B cell (primary cell): ENCODE results near the gene NCSTN. TPM values are rescaled to one million over a fixed set of nuclear protein-coding genes. Genes with fewer than 3 reads are reported as not detected.

Source experiments
- ATAC-seq: fragments of 200-7000 bp; cut with Tn5 transposase; one replicate; pipeline ENCODE4 v1.10.0; 2021; ENCODE audit warnings: low read depth, mild to moderate bottlenecking, moderate number of reproducible peaks, moderate library complexity
- CTCF ChIA-PET: fragments of 350-600 bp; sonication (Branson Sonifier 250); formaldehyde crosslinking; loops from one replicate; lab custom pipeline; 2021; ENCODE audit warnings: antibody characterized with exemption, inconsistent platforms; lab: Charles Lee
- POLR2A ChIA-PET: fragments of 350-600 bp; sonication (Branson Sonifier 250); formaldehyde crosslinking; loops from one replicate; lab custom pipeline; 2021; ENCODE audit warnings: antibody characterized with exemption; lab: Charles Lee
- DNase-seq: peaks from one replicate; pipeline ENCODE4 v3.0.0; 2013
- H2AFZ ChIP-seq: 2 replicates; pipeline ENCODE4 v1.6.1; 2012; ENCODE audit warnings: mild to moderate bottlenecking, low read depth, low read length; ENCODE audit not compliant: insufficient read depth, poor library complexity, severe bottlenecking
- H3K27ac ChIP-seq, 2 donors: 1 replicate in 1 of 2; 2 replicates in 1 of 2; pipeline ENCODE4 v1.5.1; 2012 to 2013; ENCODE audit warnings: low read length in 2 of 2, mild to moderate bottlenecking in 2 of 2, moderate library complexity in 1 of 2
- H3K27me3 ChIP-seq, 4 experiments: fragments of 200-600 bp in 1 of 4; sonication (generic) in 1 of 4; replicated peaks in 1 of 4; 1 replicate in 2 of 4; 2 replicates in 2 of 4; pipeline versions ENCODE4 v1.6.1 to v1.7.0; 2013 to 2016; ENCODE audit warnings: low read length in 3 of 4, mild to moderate bottlenecking in 2 of 4, mixed read lengths in 1 of 4, moderate library complexity in 1 of 4; ENCODE audit not compliant: insufficient read depth in 4 of 4, control insufficient read depth in 3 of 4; ENCODE audit errors: control extremely low read depth in 1 of 4
- H3K36me3 ChIP-seq, 2 experiments: replicated peaks in 1 of 2; 1 replicate in 1 of 2; 2 replicates in 1 of 2; pipeline versions ENCODE4 v1.6.1 to v1.7.1; 2013; ENCODE audit warnings: low read length in 1 of 2; ENCODE audit not compliant: insufficient read depth in 2 of 2, control insufficient read depth in 1 of 2; ENCODE audit errors: control extremely low read depth in 1 of 2, extremely low read depth in 1 of 2
- H3K4me1 ChIP-seq, 2 donors: fragments of 200-600 bp in 1 of 2; sonication (generic) in 1 of 2; 1 replicate in 1 of 2; 2 replicates in 1 of 2; pipeline versions ENCODE4 v1.5.1 to v1.6.1; 2013 to 2017; ENCODE audit warnings: low read length in 2 of 2; ENCODE audit not compliant: control insufficient read depth in 2 of 2, insufficient read depth in 2 of 2
- H3K4me2 ChIP-seq: replicated peaks from 2 replicates; pipeline ENCODE3; 2012; ENCODE audit warnings: mild to moderate bottlenecking, low read depth, low read length; ENCODE audit not compliant: poor library complexity, severe bottlenecking
- H3K4me3 ChIP-seq, 5 experiments: fragments of 200-600 bp in 1 of 5; sonication (generic) in 1 of 5; 1 replicate in 3 of 5; 2 replicates in 2 of 5; pipeline versions ENCODE4 v1.5.1 to v1.7.0; 2011 to 2016; ENCODE audit warnings: low read length in 4 of 5, mild to moderate bottlenecking in 4 of 5, low read depth in 2 of 5, control low read depth in 1 of 5, moderate library complexity in 1 of 5; ENCODE audit not compliant: insufficient read depth in 1 of 5; ENCODE audit errors: control extremely low read depth in 1 of 5, extremely low read depth in 1 of 5
- H3K79me2 ChIP-seq: fragments of 200-600 bp; sonication (generic); one replicate; pipeline ENCODE4 v1.6.0; 2016; ENCODE audit warnings: low read length; ENCODE audit not compliant: control insufficient read depth, insufficient read depth
- H3K9ac ChIP-seq: fragments of 200-600 bp; sonication (generic); 2 replicates; pipeline ENCODE4 v1.6.1; 2017; ENCODE audit warnings: mild to moderate bottlenecking, low read length, moderate library complexity
- H3K9me3 ChIP-seq, 3 donors: one replicate each; pipeline versions ENCODE4 v1.6.1 to v1.7.1; 2013; ENCODE audit warnings: low read length in 2 of 3; ENCODE audit not compliant: control insufficient read depth in 2 of 3, insufficient read depth in 1 of 3; ENCODE audit errors: control extremely low read depth in 1 of 3
- H4K20me1 ChIP-seq: 2 replicates; pipeline ENCODE4 v1.6.0; 2012; ENCODE audit warnings: mild to moderate bottlenecking, low read length; ENCODE audit not compliant: insufficient read depth, control insufficient read depth, poor library complexity, severe bottlenecking
- H3K27ac Mint-ChIP-seq: one replicate; pipeline ENCODE4 v1.8.0; 2021; ENCODE audit warnings: mixed read lengths
- H3K27me3 Mint-ChIP-seq: one replicate; pipeline ENCODE4 v1.8.0; 2021; ENCODE audit warnings: mixed read lengths
- H3K4me1 Mint-ChIP-seq: one replicate; pipeline ENCODE4 v1.8.0; 2021; ENCODE audit warnings: mixed read lengths
- H3K4me3 Mint-ChIP-seq: one replicate; pipeline ENCODE4 v1.8.0; 2021; ENCODE audit warnings: mixed read lengths
- H3K9me3 Mint-ChIP-seq: one replicate; pipeline ENCODE4 v1.8.0; 2022; ENCODE audit warnings: mixed read lengths; ENCODE audit not compliant: insufficient read depth
- EZH2 ChIP-seq: IDR thresholded peaks from 2 replicates; pipeline ENCODE4 v1.6.1; 2012; ENCODE audit warnings: borderline replicate concordance, low read depth, mild to moderate bottlenecking, moderate library complexity, low read length; ENCODE audit not compliant: insufficient read depth, poor library complexity, severe bottlenecking
- WGBS: methylation state at CpG from one replicate; pipeline ENCODE4 v1.1.5; 2013; ENCODE audit warnings: missing lambda C conversion rate; ENCODE audit not compliant: insufficient coverage; 5-methylcytosine and 5-hydroxymethylcytosine counted together
- intact Hi-C: fragments of 100-400 bp; cut with micrococcal nuclease; formaldehyde crosslinking; loops from one replicate; pipeline ENCODE4 v1.10.0; 2022
- polyA minus RNA-seq: library from RNA; depleted of rRNA, polyadenylated mRNA; stranded (reverse); fragments of >200 nt; gene quantifications from 2 replicates; pipeline ENCODE4 v1.2.3, GENCODE V29; 2012
- polyA plus RNA-seq: library from polyadenylated mRNA; depleted of rRNA; stranded (reverse); fragments of >200 nt; gene quantifications from 2 replicates; pipeline ENCODE4 v1.2.3, GENCODE V29; 2012
- total RNA-seq, 2 donors: library from RNA; stranded (reverse); fragments of 120-200 nt in 1 of 2; gene quantifications; 1 replicate in 1 of 2; 2 replicates in 1 of 2; pipeline versions ENCODE4 v1.2.3 to v1.2.4, GENCODE V29; 2013 to 2022
- TF ChIP-seq, protein P1 (sequence below): fragments of 200-600 bp; IDR thresholded peaks from one replicate; pipeline ENCODE4 v1.8.0; 2022; ENCODE audit warnings: antibody characterized with exemption, mild to moderate bottlenecking

Gene NCSTN
- 95.1 and 110 TPM in 2 replicates for total RNA-seq
- total RNA-seq (2013) = 39.0 TPM
- 110 and 113 TPM in 2 replicates for polyA plus RNA-seq
- 57.5 and 60.9 TPM in 2 replicates for polyA minus RNA-seq

DNA sequence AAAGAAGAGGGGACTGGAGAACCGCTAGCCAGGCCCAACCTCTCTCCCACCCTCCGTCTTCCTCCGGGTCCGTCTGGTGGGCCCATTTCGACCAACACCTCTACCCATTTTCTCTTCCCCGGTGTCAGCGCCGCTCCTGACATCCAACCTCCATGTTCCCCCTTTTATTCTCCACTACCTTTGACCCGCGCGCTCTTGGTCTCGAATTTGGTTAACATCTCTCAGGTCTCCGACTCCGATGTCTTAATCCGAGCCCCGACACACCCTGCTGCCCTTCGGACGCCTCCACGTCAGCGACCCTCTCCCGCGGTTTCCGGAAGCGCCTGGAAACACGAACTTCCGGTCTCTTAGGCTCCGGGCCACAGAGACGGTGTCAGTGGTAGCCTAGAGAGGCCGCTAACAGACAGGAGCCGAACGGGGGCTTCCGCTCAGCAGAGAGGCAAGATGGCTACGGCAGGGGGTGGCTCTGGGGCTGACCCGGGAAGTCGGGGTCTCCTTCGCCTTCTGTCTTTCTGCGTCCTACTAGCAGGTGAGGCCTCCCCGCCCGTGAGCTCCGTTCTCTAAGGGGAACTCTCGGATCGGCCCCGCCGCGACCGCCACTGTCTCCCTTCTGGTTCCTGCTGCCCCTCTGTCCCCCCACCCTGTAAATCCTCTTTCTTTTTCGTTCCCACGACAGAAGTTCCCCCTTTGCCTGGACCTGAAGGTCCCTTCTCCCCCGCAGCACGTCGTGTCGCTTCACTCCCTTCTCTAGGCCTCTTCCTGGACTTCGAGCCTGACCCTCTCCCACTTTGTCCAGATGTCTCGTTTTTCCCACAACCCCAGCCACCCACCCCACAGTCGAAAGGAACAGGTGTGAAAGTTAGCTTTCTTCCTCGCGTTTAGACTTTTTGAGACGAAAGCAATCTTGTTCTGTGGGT, at the start of gene NCSTN, which contains the start of gene COPA:
TSS of gene NCSTN (plus strand) at position 431 of the 917 bp plus-strand sequence. CDS start at position 445, 14 bp downstream.
TSS of gene COPA (minus strand) at position 298 of the 917 bp plus-strand sequence. CDS start at position 218, 80 bp downstream.
- Histone ChIP-seq H3K9ac (peak within 1 kb of the TSS; percentile 95), H3K27me3 (no peaks in the 10 kb centered on the region), H4K20me1 (no peaks in the 10 kb centered on the region), H3K27ac (peak within 1 kb of the TSS; percentile 89 to 95), H2AFZ (peak within 1 kb of the TSS; percentile 87), H3K9me3 (no peaks in the 10 kb centered on the region), H3K4me3 (peak within 1 kb of the TSS; percentile 90 to 100 (median 98)), H3K4me1 (peaks cover 46 to 54% of the 10 kb centered on the region in 2 donors), H3K36me3 (peaks cover 0 to 23% of the 10 kb centered on the region in 2 experiments), H3K79me2 (peaks cover 93% of the 10 kb centered on the region), H3K4me2 (peak within 1 kb of the TSS; percentile 89)
- WGBS = 0% methylated on average over 52 of the region's 58 CpGs
- Mint-ChIP-seq H3K4me1 (peaks cover 71% of the 10 kb centered on the region), H3K27ac (peak within 1 kb of the TSS; percentile 99), H3K9me3 (no peaks in the 10 kb centered on the region), H3K27me3 (no peaks in the 10 kb centered on the region), H3K4me3 (peak within 1 kb of the TSS; percentile 99)
- ChIA-PET POLR2A (interaction anchor here (0.7 kb wide), 1 partner anchor 47 kb away, joined by 7 read pairs; no protein-coding TSS in a partner anchor), CTCF (interaction anchor here (1.2 to 4.3 kb wide), 3 partner anchors 33 to 242 kb away, joined by 5 to 22 read pairs (median 5); no protein-coding TSS in a partner anchor)
- TF ChIP-seq EZH2 = no peak
- TF ChIP-seq, protein P1, sequence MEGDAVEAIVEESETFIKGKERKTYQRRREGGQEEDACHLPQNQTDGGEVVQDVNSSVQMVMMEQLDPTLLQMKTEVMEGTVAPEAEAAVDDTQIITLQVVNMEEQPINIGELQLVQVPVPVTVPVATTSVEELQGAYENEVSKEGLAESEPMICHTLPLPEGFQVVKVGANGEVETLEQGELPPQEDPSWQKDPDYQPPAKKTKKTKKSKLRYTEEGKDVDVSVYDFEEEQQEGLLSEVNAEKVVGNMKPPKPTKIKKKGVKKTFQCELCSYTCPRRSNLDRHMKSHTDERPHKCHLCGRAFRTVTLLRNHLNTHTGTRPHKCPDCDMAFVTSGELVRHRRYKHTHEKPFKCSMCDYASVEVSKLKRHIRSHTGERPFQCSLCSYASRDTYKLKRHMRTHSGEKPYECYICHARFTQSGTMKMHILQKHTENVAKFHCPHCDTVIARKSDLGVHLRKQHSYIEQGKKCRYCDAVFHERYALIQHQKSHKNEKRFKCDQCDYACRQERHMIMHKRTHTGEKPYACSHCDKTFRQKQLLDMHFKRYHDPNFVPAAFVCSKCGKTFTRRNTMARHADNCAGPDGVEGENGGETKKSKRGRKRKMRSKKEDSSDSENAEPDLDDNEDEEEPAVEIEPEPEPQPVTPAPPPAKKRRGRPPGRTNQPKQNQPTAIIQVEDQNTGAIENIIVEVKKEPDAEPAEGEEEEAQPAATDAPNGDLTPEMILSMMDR = no peak
- ATAC-seq (peak; percentile 91), DNase-seq (peak; percentile 97)
- intact Hi-C loops = loop anchor here (1.0 to 10.0 kb wide), 9 partner anchors 34 to 812 kb away; partner anchors contain the start of genes DCAF8, LY9, PEX19 and UFC1
